Brain pericyte (primary cell): ENCODE data around the gene PDE3A.
"Not testable (repeated sequence)": the region's sequence is repeated elsewhere in the genome, so short reads cannot be mapped to it uniquely, and the experiment has no call there.

Experiments used
- DNase-seq: peaks from one replicate; pipeline ENCODE4 v3.0.0-alpha.2; 2012; ENCODE audit warnings: low read depth, low spot score

PDE3A gene

GRCh38 chr12:20602641-20603391, 234.5 kb downstream of the PDE3A start:
- peak; percentile 82 for DNase-seq

GRCh38 chr12:20604408-20605067, 236.2 kb downstream of the PDE3A start:
- DNase-seq: no peak

GRCh38 chr12:20615020-20615419, 246.7 kb downstream of the PDE3A start:
- not testable (repeated sequence) for DNase-seq

GRCh38 chr12:20616093-20616492, 247.8 kb downstream of the PDE3A start:
- DNase-seq: no peak

GRCh38 chr12:20620261-20620660, 251.9 kb downstream of the PDE3A start:
- no peak for DNase-seq

- no peak for DNase-seq
Measured at GRCh38 chr12:20624718-20625117, 256.4 kb downstream of the PDE3A start.

- DNase-seq: no peak
Measured at GRCh38 chr12:20625531-20625930, 257.2 kb downstream of the PDE3A start.

GRCh38 chr12:20627001-20627588, 258.8 kb downstream of the PDE3A start:
- no peak for DNase-seq

- no peak for DNase-seq
Measured at GRCh38 chr12:20628226-20628787, 260.0 kb downstream of the PDE3A start.

- no peak for DNase-seq
Measured at GRCh38 chr12:20628999-20629398, 260.7 kb downstream of the PDE3A start.

- DNase-seq: peak; percentile 44
Measured at GRCh38 chr12:20629414-20630156, 261.2 kb downstream of the PDE3A start.

- DNase-seq: peak; percentile 53
Measured at GRCh38 chr12:20631711-20632110, 263.4 kb downstream of the PDE3A start.

- no peak for DNase-seq
Measured at GRCh38 chr12:20641106-20641505, 272.8 kb downstream of the PDE3A start.

GRCh38 chr12:20643822-20644221, 275.5 kb downstream of the PDE3A start:
- DNase-seq: no peak

- DNase-seq: no peak
Measured at GRCh38 chr12:20646239-20646827, 278.0 kb downstream of the PDE3A start.

GRCh38 chr12:20653871-20654270, 285.5 kb downstream of the PDE3A start:
- DNase-seq: no peak

GRCh38 chr12:20656600-20656999, 288.3 kb downstream of the PDE3A start:
- no peak for DNase-seq

- DNase-seq: no peak
Measured at GRCh38 chr12:20657496-20657895, 289.2 kb downstream of the PDE3A start.

- DNase-seq: no peak
Measured at GRCh38 chr12:20681334-20681733, 313.0 kb downstream of the PDE3A start.

GRCh38 chr12:20695232-20695631, 326.9 kb downstream of the PDE3A start, which contains the start of gene SLCO1C1:
Gene SLCO1C1 (plus strand): TSS chr12:20695332. CDS start chr12:20699577, 4,245 bp downstream.
- no peak for DNase-seq

GRCh38 chr12:20696181-20696905, 328.0 kb downstream of the PDE3A start:
- no peak for DNase-seq
